Duodenal mucosa (tissue), 2 donors: ENCODE measurements around the gene GLIS1.

ENCODE experiments used
- H3K27ac ChIP-seq: one replicate; pipeline ENCODE4 v1.7.0; 2013; ENCODE audit warnings: low read depth, low read length
- H3K27me3 ChIP-seq, 2 donors: one replicate each; pipeline ENCODE4 v1.7.0; 2013; ENCODE audit warnings: low read length in 2 of 2, control low read depth in 1 of 2; ENCODE audit not compliant: insufficient read depth in 2 of 2, control insufficient read depth in 1 of 2
- H3K36me3 ChIP-seq, 2 donors: one replicate each; pipeline ENCODE4 v1.7.0; 2013; ENCODE audit warnings: low read length in 2 of 2, control low read depth in 1 of 2; ENCODE audit not compliant: insufficient read depth in 2 of 2, control insufficient read depth in 1 of 2
- H3K4me1 ChIP-seq, 2 donors: one replicate each; pipeline ENCODE4 v1.7.0; 2013; ENCODE audit warnings: low read length in 2 of 2, control low read depth in 1 of 2; ENCODE audit not compliant: insufficient read depth in 2 of 2, control insufficient read depth in 1 of 2
- H3K4me3 ChIP-seq, 2 donors: one replicate each; pipeline ENCODE4 v1.7.0; 2013; ENCODE audit warnings: low read length in 2 of 2, low read depth in 1 of 2
- H3K9ac ChIP-seq, 2 donors: one replicate each; pipeline ENCODE4 v1.7.0; 2013; ENCODE audit warnings: low read length in 2 of 2, low read depth in 1 of 2
- H3K9me3 ChIP-seq, 2 donors: one replicate each; pipeline ENCODE4 v1.7.0; 2013; ENCODE audit warnings: low read length in 2 of 2, control low read depth in 1 of 2; ENCODE audit not compliant: control insufficient read depth in 1 of 2

Gene GLIS1

DNA sequence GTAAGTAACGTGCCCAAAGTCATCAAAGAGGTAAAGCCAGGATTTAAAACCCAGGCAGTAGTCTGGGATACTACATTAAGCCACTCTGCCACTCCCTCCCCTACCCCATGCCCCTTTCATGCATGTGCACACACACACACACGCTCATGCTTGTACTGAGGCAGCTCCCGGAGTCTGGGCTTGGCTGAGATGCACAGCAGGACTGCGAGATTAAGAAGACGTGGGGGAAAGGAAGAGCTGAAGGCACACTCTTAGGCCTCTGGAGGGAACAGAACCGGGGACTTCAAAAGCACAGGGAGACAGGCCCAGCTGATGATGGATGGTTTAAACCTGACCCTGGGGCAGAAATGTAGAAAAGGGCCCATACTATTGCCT lies 98.3 kb downstream of the GLIS1 start:
- no peaks in the 10 kb centered on the region for H3K9me3 ChIP-seq
- no peak overlapping the region for H3K9ac ChIP-seq
- no peaks in the 10 kb centered on the region for H3K36me3 ChIP-seq
- H3K27ac ChIP-seq = no peak overlapping the region
- H3K4me3 ChIP-seq = no peak overlapping the region
- H3K4me1 ChIP-seq = no peaks in the 10 kb centered on the region
- no peaks in the 10 kb centered on the region for H3K27me3 ChIP-seq

GRCh38 chr1:53639996-53640700 lies 98.8 kb downstream of the GLIS1 start:
- Histone ChIP-seq H3K27ac (no peak overlapping the region), H3K27me3 (no peaks in the 10 kb centered on the region), H3K9ac (no peak overlapping the region), H3K4me1 (no peaks in the 10 kb centered on the region), H3K9me3 (no peaks in the 10 kb centered on the region), H3K4me3 (no peak overlapping the region), H3K36me3 (no peaks in the 10 kb centered on the region)

DNA sequence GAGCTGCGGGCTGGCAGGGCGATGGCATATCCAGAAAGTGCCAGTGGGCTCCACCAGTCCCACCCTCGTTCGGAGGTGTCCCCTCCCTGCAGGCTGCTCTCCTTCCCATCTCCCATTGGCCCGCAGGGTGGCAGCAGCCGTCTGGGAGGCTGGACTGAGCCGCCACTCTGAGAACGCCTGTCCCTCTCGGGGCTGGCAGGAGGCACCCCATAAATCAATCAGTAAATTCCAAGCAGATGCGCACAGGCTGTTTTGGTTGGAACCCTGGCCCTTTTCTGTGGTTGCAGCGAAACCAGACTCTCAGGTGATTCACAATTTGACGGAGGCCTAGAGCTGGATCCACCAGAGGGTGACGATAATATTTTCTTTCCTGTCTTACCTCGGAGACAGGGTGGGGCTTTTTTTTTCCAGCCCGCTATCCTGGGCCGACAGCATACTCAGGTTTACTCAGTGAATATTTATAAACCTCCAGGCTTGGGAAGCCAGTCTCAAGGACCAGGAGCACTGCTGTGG lies 99.7 kb downstream of the GLIS1 start:
- H3K9ac ChIP-seq = no peak overlapping the region
- H3K36me3 ChIP-seq = no peaks in the 10 kb centered on the region
- no peaks in the 10 kb centered on the region for H3K4me1 ChIP-seq
- no peak overlapping the region for H3K27ac ChIP-seq
- H3K4me3 ChIP-seq = no peak overlapping the region
- H3K27me3 ChIP-seq = no peaks in the 10 kb centered on the region
- no peaks in the 10 kb centered on the region for H3K9me3 ChIP-seq

DNA sequence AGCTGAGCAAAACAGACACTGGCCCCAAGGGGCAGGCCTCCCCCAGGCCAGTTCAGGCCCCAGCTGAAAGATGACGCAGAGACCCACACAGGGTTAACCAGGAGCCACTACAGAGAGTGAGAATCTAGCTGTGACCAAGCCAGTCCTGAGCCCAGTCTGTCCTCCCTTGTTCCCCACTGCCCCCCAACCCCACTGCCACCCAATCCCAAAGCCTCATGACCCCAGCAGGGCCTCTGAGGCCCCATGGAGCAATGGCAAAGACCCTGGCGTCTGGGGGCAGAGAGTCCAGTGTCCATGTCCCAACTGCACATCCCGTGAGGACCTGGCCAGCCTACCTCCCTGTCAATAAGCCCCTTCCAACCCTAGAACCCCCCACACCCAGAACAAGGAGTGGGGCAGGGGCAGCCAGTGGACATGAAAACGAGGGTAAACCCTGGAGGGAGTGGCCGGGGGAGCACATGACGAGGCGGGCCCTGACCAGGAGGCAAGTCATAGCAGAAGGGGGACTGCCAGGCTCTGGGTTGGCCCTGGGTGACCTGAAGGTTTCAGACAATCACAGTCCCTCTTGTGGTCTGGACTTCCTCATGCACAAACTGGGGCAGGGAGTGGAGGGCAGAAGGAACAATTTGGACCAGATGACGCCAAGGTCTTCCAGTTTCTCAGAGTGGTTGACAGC lies 100.5 kb downstream of the GLIS1 start:
- Histone ChIP-seq H3K27ac (no peak overlapping the region), H3K4me1 (no peaks in the 10 kb centered on the region), H3K4me3 (no peak overlapping the region), H3K36me3 (no peaks in the 10 kb centered on the region), H3K9me3 (no peaks in the 10 kb centered on the region), H3K9ac (no peak overlapping the region), H3K27me3 (no peaks in the 10 kb centered on the region)

GRCh38 chr1:53637511-53638359 lies 101.2 kb downstream of the GLIS1 start:
- Histone ChIP-seq H3K4me1 (no peaks in the 10 kb centered on the region), H3K9me3 (no peaks in the 10 kb centered on the region), H3K4me3 (no peak overlapping the region), H3K36me3 (no peaks in the 10 kb centered on the region), H3K27me3 (no peaks in the 10 kb centered on the region), H3K9ac (no peak overlapping the region), H3K27ac (no peak overlapping the region)

DNA sequence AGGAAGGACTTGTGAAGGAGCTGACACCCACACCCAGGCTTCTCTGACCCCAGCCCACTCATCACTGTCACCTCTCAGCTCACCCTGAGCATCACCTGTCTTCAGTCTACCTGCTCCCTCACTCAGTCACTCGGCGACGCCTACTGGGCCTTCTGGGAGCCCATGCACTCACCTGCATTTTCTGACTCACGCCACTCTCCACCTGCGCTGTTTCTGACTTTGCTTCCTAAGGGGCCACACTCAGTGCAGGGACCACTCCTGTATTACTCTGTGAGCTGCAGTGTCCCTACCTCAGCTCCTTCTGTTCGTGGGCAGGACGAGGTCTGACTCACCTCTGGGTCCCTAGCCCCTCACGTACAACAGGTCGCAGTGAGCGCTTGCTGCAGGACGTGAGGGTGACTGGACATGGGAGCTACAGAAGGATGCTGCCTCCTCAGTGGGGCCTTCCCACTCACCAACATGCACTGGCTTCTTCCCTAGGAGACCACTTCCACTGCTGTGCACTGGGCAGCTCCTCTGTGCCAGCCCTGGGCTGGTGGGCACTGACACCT lies 102.3 kb downstream of the GLIS1 start:
- no peaks in the 10 kb centered on the region for H3K27me3 ChIP-seq
- H3K9ac ChIP-seq = no peak overlapping the region
- H3K27ac ChIP-seq = no peak overlapping the region
- H3K36me3 ChIP-seq = no peaks in the 10 kb centered on the region
- H3K4me1 ChIP-seq = no peaks in the 10 kb centered on the region
- no peak overlapping the region for H3K4me3 ChIP-seq
- no peaks in the 10 kb centered on the region for H3K9me3 ChIP-seq

- H3K9ac ChIP-seq = no peak overlapping the region
- no peaks in the 10 kb centered on the region for H3K4me1 ChIP-seq
- no peak overlapping the region for H3K4me3 ChIP-seq
- no peak overlapping the region for H3K27ac ChIP-seq
- H3K36me3 ChIP-seq = no peaks in the 10 kb centered on the region
- no peaks in the 10 kb centered on the region for H3K9me3 ChIP-seq
- H3K27me3 ChIP-seq = no peaks in the 10 kb centered on the region
Measured at GRCh38 chr1:53634571-53634979, 104.4 kb downstream of the GLIS1 start.

DNA sequence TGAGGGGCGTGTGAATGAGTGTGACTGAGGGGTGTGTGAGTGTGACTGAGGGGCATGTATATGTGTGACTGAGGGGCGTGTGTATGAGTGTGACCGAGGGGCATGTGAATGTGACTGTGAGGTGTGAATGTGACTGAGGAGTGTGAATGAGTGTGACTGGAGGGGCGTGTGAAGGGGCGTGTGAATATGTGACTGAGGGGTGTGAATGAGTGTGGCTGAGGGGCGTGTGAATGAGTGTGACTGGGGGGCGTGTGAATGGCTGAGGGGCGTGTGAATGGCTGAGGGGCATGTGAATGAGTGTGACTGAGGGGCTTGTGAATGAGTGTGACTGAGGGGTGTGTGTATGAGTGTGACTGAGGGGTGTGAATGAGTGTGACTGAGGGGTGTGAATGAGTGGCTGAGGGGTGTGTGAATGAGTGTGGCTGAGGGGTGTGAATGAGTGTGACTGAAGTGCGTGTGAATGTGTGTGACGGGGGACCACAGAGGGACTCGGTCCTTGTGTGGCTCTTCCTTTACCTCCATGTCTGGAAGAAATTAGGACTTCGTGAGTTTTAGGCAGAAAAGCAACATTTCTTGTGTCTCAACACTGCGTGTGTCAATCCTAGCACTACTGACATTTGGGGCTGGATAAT lies 105.8 kb downstream of the GLIS1 start:
- no peaks in the 10 kb centered on the region for H3K27me3 ChIP-seq
- no peaks in the 10 kb centered on the region for H3K9me3 ChIP-seq
- no peaks in the 10 kb centered on the region for H3K36me3 ChIP-seq
- H3K4me3 ChIP-seq = no peak overlapping the region
- H3K4me1 ChIP-seq = no peaks in the 10 kb centered on the region
- H3K9ac ChIP-seq = no peak overlapping the region
- H3K27ac ChIP-seq = no peak overlapping the region

DNA sequence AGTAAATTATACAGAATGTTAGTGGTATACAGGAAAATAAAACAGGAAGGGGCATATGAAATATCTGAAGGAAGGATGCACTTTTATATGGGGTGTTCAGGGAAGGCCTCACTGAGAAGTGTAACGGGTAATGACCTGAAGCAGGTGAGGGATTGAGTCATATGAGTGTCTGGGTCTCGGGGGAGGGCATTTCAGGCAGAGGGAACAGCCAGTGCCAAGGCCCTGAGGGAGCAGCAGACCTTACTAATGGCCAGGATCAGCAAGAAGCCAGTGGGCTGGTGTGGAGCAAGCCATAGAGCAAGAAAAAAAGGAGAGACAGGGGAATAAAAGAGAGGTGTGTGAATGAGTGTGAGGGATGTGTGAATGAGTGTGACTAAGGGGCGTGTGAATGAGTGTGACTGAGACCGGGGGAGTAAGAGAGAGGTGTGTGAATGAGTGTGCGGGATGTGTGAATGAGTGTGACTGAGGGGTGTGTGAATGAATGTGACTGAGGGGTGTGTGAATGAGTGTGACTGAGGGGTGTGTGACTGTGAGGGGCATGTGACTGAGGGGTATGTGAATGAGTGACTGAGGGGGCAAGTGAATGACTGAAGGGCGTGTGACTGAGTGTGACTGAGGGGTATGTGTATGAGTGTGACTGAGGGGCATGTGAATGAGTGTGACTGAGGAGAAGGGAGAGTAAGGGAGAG lies 107.2 kb downstream of the GLIS1 start:
- H3K9ac ChIP-seq = no peak overlapping the region
- H3K27me3 ChIP-seq = no peaks in the 10 kb centered on the region
- H3K27ac ChIP-seq = no peak overlapping the region
- no peaks in the 10 kb centered on the region for H3K36me3 ChIP-seq
- H3K9me3 ChIP-seq = no peaks in the 10 kb centered on the region
- no peaks in the 10 kb centered on the region for H3K4me1 ChIP-seq
- no peak overlapping the region for H3K4me3 ChIP-seq
